ENCODE measurements around the gene OLFM1.

The OLFM1 gene

DNA sequence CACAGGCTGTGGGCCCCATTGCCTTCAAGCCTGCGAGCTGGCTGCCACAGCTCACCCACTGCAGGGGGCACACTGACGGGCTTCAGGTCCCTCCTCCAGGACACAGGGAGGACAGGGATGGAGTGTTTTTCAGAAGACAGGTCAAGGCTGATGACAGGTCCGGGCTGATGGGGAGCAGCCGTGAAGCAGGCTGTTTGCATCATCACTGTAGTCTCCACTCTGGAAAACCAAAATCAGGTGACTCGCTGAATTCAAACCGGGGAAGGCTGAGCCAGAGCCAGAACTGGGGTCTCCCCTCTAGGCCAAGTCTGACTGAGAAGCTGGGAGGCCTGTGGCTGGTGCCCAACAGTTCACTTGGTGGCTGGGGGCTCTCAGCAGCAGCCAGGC lies 48.5 kb downstream of the OLFM1 start:
- Histone ChIP-seq H3K27me3 (ENCODE audit: control insufficient read depth in 1 of 2, insufficient read depth in 2 of 2, low read length in 2 of 2) (peaks cover 16 to 49% of the 10 kb centered on the region in 2 donors), H3K36me3 (ENCODE audit: control insufficient read depth in 2 of 2, insufficient read depth in 2 of 2, low read length in 2 of 2) (no peaks in the 10 kb centered on the region), H3K4me1 (ENCODE audit: control insufficient read depth, insufficient read depth, low read length) (no peaks in the 10 kb centered on the region)

DNA sequence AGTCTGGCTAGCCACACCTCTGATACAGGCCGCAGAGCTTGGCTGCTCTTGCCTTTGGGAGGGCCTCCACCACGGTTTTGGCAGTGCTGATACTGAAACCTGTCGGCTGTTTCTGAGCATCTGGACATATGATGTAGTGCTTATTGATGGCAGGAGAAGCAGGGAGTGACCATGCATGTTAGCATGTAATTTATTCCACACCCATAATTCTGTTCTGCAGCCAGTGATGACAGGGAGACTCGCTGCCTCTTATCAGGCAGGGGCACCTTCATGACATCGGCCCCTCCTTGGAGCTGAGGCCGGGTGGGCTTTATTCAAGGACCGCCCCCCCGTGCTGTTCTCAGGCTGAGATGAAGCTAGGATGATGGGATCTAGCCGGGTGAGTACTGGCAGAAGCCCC lies 49.0 kb downstream of the OLFM1 start:
- H3K27me3 ChIP-seq (ENCODE audit: control insufficient read depth in 1 of 2, insufficient read depth in 2 of 2, low read length in 2 of 2): peaks cover 16 to 48% of the 10 kb centered on the region in 2 donors
- no peak overlapping the region for H3K9ac ChIP-seq (ENCODE audit: low read length in 2 of 2)
- no peak overlapping the region for H3K4me3 ChIP-seq (ENCODE audit: low read length in 2 of 2)
- no peaks in the 10 kb centered on the region for H3K4me1 ChIP-seq (ENCODE audit: control insufficient read depth, insufficient read depth, low read length)
- no peak overlapping the region for H3K27ac ChIP-seq (ENCODE audit: low read length)
- H3K9me3 ChIP-seq (ENCODE audit: control insufficient read depth in 2 of 2, low read length in 2 of 2): peaks cover 5 to 15% of the 10 kb centered on the region in 2 donors
- no peaks in the 10 kb centered on the region for H3K36me3 ChIP-seq (ENCODE audit: control insufficient read depth in 2 of 2, insufficient read depth in 2 of 2, low read length in 2 of 2)

More for the DNA sequence above, 48.5 kb downstream of the OLFM1 start:
- Histone ChIP-seq H3K4me3 (ENCODE audit: low read length in 2 of 2) (no peak overlapping the region), H3K27ac (ENCODE audit: low read length) (no peak overlapping the region), H3K9ac (ENCODE audit: low read length in 2 of 2) (no peak overlapping the region), H3K9me3 (ENCODE audit: control insufficient read depth in 2 of 2, low read length in 2 of 2) (peaks cover under 1 to 15% of the 10 kb centered on the region in 2 donors)

DNA sequence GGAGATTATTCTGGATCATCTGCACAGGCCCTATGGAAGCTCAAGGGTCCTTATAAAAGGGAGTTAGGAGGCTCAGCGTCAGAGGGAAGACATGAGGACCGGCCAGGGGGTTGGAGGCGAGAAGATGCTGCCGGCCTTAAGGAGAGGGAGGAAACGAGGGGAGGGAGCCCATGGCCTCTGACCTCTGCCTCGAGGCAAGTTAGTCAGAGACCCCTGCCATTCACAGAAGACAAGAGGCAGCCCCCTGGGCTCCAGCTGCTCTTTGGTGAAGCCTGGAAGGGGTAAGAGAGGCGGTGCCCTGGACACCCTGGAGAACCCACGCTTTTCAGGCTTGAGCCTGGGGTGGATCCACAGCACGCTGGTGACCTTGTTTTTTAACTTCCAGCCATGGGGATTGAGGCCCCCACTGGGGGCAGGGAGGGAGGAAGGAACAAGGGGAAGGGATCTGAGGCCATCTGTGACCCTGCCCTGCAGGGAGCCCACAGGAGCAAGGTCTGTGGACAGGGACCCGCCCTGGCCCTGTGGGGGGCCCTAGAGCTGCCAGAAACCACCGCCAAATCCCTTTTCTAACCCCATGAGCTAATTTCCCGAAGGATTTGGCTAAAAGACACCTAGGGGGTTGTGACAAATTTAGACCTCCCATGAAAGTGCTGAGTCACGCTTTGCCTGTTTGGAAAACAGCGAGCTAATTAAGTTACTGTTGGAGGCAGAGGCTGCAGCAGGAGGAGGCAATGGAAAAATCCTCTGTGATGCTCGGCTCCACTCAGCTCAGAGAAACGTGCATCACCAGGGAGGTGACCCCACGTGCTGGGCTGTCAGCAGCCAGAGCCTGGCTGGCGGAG lies 49.7 kb downstream of the OLFM1 start:
- Histone ChIP-seq H3K4me1 (ENCODE audit: control insufficient read depth, insufficient read depth, low read length) (no peaks in the 10 kb centered on the region), H3K36me3 (ENCODE audit: control insufficient read depth in 2 of 2, insufficient read depth in 2 of 2, low read length in 2 of 2) (no peaks in the 10 kb centered on the region), H3K27me3 (ENCODE audit: control insufficient read depth in 1 of 2, insufficient read depth in 2 of 2, low read length in 2 of 2) (peaks cover 16 to 45% of the 10 kb centered on the region in 2 donors), H3K9ac (ENCODE audit: low read length in 2 of 2) (no peak overlapping the region), H3K4me3 (ENCODE audit: low read length in 2 of 2) (no peak overlapping the region), H3K27ac (ENCODE audit: low read length) (no peak overlapping the region), H3K9me3 (ENCODE audit: control insufficient read depth in 2 of 2, low read length in 2 of 2) (peaks cover 5 to 15% of the 10 kb centered on the region in 2 donors)

DNA sequence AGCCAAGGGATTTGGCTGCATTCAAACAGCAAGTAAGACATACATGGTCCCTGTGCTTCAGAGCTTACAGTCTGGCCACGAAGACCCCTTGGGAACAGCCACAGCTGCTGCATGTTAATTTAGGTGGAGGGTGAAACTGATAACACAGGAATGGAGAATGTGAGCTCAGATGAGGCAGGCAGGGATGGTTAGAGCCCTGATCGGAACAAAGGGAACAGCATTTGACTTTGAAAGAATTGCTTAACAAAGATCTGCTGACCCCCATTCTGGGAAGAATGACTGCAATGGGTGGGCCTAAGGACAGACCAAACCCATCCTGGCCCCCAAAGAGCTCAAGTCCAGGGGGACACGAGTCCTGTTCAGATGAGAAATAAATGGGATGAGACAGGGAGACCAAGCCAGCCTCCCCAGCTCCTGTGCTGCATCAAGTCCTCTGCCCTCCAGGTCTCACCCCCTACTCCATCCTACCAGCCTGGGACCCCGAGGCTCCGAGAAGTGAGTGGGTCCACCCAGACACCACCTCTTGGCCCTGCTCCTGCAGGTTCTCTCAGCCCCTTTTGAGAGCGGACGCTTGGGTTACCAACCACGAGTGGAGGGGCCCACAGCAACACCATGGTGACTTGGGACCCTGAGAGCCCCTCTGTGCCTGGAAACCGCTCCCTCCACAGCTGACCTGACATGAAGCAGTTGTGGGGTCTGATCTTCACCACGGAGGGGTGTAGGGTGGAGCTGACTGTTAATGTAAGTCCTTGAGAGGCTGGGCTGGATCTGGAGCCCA lies 50.8 kb downstream of the OLFM1 start:
- peaks cover 12 to 44% of the 10 kb centered on the region in 2 donors for H3K27me3 ChIP-seq (ENCODE audit: control insufficient read depth in 1 of 2, insufficient read depth in 2 of 2, low read length in 2 of 2)
- H3K9me3 ChIP-seq (ENCODE audit: control insufficient read depth in 2 of 2, low read length in 2 of 2): peaks cover 5 to 15% of the 10 kb centered on the region in 2 donors
- H3K4me3 ChIP-seq (ENCODE audit: low read length in 2 of 2): no peak overlapping the region
- H3K27ac ChIP-seq (ENCODE audit: low read length): no peak overlapping the region
- H3K36me3 ChIP-seq (ENCODE audit: control insufficient read depth in 2 of 2, insufficient read depth in 2 of 2, low read length in 2 of 2): no peaks in the 10 kb centered on the region
- no peaks in the 10 kb centered on the region for H3K4me1 ChIP-seq (ENCODE audit: control insufficient read depth, insufficient read depth, low read length)
- no peak overlapping the region for H3K9ac ChIP-seq (ENCODE audit: low read length in 2 of 2)

DNA sequence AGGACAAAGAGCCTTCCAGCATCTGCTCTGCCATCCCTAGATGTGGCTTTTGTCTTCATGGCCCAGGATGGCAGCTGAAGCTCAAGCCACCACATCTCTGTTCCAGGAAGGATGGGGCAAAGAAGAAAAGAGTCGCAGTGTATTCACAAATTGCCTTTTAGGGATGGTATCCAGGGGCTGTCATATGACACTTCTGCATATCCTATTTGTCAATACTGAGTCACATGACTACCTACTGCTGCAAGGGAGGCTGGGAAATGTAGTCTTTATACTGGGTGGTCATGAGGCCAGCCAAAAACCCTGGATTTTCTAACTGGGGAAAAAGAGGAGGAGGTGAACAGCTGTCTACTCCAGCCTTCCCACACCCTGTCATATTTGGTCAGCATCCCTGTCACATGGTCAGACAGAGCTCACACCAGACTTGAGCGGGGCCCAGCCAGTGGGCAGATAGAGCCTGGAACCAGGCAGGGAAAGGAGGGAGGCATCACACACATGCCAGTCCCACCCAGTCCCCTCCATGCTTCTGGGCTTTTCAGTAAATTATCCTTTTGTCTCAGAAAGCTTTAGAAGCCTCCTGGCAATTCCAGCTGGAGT lies 52.0 kb downstream of the OLFM1 start:
- Histone ChIP-seq H3K27ac (ENCODE audit: low read length) (no peak overlapping the region), H3K9ac (ENCODE audit: low read length in 2 of 2) (no peak overlapping the region), H3K9me3 (ENCODE audit: control insufficient read depth in 2 of 2, low read length in 2 of 2) (peaks cover 5 to 15% of the 10 kb centered on the region in 2 donors), H3K4me1 (ENCODE audit: control insufficient read depth, insufficient read depth, low read length) (no peaks in the 10 kb centered on the region), H3K27me3 (ENCODE audit: control insufficient read depth in 1 of 2, insufficient read depth in 2 of 2, low read length in 2 of 2) (peaks cover under 1 to 34% of the 10 kb centered on the region in 2 donors), H3K36me3 (ENCODE audit: control insufficient read depth in 2 of 2, insufficient read depth in 2 of 2, low read length in 2 of 2) (no peaks in the 10 kb centered on the region), H3K4me3 (ENCODE audit: low read length in 2 of 2) (no peak overlapping the region)

DNA sequence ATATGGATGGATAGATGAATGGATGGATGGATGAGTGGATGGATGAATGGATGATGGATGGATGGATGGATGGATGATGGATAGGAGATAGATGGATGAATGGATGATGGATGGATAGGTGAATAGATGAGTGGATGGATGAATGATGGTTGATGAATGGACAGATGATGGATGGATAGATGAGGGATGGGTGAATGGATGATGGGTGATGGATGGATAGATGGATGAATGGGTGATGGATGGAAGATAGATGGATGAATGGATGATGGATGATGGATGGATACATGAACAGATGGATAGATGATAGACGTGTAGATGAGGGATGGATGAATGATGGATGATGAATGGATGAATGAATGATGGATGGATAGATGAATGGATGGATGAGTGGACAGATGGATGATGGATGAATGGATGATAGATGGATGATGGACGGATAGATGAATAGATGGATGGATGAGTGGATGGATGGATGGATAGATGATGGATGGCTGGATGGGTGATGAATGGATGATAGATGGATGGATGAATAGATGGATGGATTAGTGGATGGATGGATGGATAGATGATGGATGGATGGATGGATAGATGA lies 53.8 kb downstream of the OLFM1 start:
- Histone ChIP-seq H3K36me3 (ENCODE audit: control insufficient read depth in 2 of 2, insufficient read depth in 2 of 2, low read length in 2 of 2) (no peaks in the 10 kb centered on the region), H3K4me1 (ENCODE audit: control insufficient read depth, insufficient read depth, low read length) (no peaks in the 10 kb centered on the region), H3K9ac (ENCODE audit: low read length in 2 of 2) (no peak overlapping the region), H3K27ac (ENCODE audit: low read length) (no peak overlapping the region), H3K4me3 (ENCODE audit: low read length in 2 of 2) (no peak overlapping the region), H3K27me3 (ENCODE audit: control insufficient read depth in 1 of 2, insufficient read depth in 2 of 2, low read length in 2 of 2) (peaks cover 0 to 30% of the 10 kb centered on the region in 2 donors), H3K9me3 (ENCODE audit: control insufficient read depth in 2 of 2, low read length in 2 of 2) (peaks cover 5 to 8% of the 10 kb centered on the region in 2 donors)

DNA sequence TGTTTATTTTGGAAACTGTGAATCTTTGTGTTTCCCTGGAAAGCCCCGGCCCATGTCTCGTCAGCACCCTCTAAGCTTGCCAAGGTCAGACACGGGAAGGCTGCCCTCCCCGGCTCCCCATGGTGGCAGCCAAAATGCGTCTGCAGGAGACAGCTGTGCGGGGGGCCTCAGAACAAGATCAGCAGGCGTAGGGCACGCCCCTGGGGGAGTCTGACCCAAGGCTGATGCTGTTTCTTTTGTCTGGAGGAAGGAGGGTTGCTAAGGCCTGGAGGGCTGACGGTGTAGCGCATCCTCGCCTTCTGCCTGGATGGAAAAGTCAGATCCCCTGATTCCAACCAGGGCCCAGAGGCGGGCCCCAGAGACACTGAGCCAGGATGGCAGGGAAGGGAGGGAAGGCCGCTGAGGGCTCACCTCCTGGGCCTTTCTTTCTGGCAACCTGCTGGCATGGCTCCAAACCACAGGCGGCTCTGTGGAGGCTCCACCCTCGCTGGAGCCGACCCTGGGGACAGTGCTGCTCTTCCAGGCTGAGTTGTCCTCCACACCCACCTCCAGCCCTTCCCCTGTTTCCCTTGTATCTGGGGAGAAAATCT lies 57.2 kb downstream of the OLFM1 start:
- no peak overlapping the region for H3K4me3 ChIP-seq (ENCODE audit: low read length in 2 of 2)
- H3K4me1 ChIP-seq (ENCODE audit: control insufficient read depth, insufficient read depth, low read length): no peaks in the 10 kb centered on the region
- H3K9ac ChIP-seq (ENCODE audit: low read length in 2 of 2): no peak overlapping the region
- peaks cover 0 to 5% of the 10 kb centered on the region in 2 donors for H3K9me3 ChIP-seq (ENCODE audit: control insufficient read depth in 2 of 2, low read length in 2 of 2)
- no peaks in the 10 kb centered on the region for H3K36me3 ChIP-seq (ENCODE audit: control insufficient read depth in 2 of 2, insufficient read depth in 2 of 2, low read length in 2 of 2)
- H3K27ac ChIP-seq (ENCODE audit: low read length): no peak overlapping the region
- peaks cover 5 to 26% of the 10 kb centered on the region in 2 donors for H3K27me3 ChIP-seq (ENCODE audit: control insufficient read depth in 1 of 2, insufficient read depth in 2 of 2, low read length in 2 of 2)

DNA sequence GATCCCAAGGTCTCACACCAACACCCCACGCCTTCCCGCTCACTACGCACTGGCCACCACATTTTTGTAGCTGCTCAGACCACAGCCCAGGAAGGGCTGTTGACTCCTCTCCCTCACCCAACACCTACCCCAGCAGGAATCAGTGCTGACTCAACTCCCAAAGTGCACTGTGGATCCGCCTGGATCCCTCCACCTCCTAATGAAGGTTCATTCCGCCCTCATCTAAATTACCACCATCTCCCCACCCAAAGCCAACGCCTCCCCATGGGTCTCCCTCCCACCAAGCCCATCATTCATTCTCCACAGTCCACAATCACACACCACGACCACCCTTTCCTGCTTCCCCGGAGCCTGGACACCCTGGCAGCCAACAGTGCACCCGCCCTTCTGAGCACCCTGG lies 57.8 kb downstream of the OLFM1 start:
- peaks cover 0 to 5% of the 10 kb centered on the region in 2 donors for H3K9me3 ChIP-seq (ENCODE audit: control insufficient read depth in 2 of 2, low read length in 2 of 2)
- H3K36me3 ChIP-seq (ENCODE audit: control insufficient read depth in 2 of 2, insufficient read depth in 2 of 2, low read length in 2 of 2): no peaks in the 10 kb centered on the region
- H3K4me3 ChIP-seq (ENCODE audit: low read length in 2 of 2): no peak overlapping the region
- H3K27ac ChIP-seq (ENCODE audit: low read length): no peak overlapping the region
- peaks cover 5 to 24% of the 10 kb centered on the region in 2 donors for H3K27me3 ChIP-seq (ENCODE audit: control insufficient read depth in 1 of 2, insufficient read depth in 2 of 2, low read length in 2 of 2)
- no peaks in the 10 kb centered on the region for H3K4me1 ChIP-seq (ENCODE audit: control insufficient read depth, insufficient read depth, low read length)
- no peak overlapping the region for H3K9ac ChIP-seq (ENCODE audit: low read length in 2 of 2)

DNA sequence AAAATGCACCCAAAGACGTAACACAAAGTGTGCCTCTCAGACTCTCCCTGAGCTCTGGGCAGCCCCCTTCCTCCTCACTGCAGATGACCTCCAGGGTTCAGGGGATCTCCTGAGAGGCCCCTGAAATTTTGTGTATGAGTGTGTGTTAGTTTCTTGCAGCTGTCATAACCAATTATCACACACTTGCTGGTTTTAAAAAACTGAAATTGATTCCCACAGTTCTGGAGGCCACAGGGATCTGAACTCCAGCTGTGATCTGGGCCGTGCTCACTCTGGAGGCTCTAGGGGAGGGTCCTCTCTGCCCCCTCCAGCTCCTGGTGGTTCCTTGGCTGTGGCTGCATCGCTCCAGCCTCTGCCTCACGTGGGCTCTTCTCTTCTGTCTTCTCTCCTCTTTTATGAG lies 58.8 kb downstream of the OLFM1 start:
- H3K9me3 ChIP-seq (ENCODE audit: control insufficient read depth in 2 of 2, low read length in 2 of 2): peaks cover 1 to 3% of the 10 kb centered on the region in 2 donors
- H3K9ac ChIP-seq (ENCODE audit: low read length in 2 of 2): no peak overlapping the region
- no peak overlapping the region for H3K4me3 ChIP-seq (ENCODE audit: low read length in 2 of 2)
- H3K27ac ChIP-seq (ENCODE audit: low read length): no peak overlapping the region
- no peaks in the 10 kb centered on the region for H3K4me1 ChIP-seq (ENCODE audit: control insufficient read depth, insufficient read depth, low read length)
- H3K36me3 ChIP-seq (ENCODE audit: control insufficient read depth in 2 of 2, insufficient read depth in 2 of 2, low read length in 2 of 2): no peaks in the 10 kb centered on the region
- H3K27me3 ChIP-seq (ENCODE audit: control insufficient read depth in 1 of 2, insufficient read depth in 2 of 2, low read length in 2 of 2): peaks cover 5 to 21% of the 10 kb centered on the region in 2 donors
